ENCODE measurements around the gene CATSPERZ. TPM values are rescaled to one million over a fixed set of nuclear protein-coding genes. Genes with fewer than 3 reads are reported as not detected.

The CATSPERZ gene
- total RNA-seq, 5 donors from 2014 or later (not counting 1 experiment from before 2014, with no cell fraction given) = 0.40 TPM; not detected in 4

DNA sequence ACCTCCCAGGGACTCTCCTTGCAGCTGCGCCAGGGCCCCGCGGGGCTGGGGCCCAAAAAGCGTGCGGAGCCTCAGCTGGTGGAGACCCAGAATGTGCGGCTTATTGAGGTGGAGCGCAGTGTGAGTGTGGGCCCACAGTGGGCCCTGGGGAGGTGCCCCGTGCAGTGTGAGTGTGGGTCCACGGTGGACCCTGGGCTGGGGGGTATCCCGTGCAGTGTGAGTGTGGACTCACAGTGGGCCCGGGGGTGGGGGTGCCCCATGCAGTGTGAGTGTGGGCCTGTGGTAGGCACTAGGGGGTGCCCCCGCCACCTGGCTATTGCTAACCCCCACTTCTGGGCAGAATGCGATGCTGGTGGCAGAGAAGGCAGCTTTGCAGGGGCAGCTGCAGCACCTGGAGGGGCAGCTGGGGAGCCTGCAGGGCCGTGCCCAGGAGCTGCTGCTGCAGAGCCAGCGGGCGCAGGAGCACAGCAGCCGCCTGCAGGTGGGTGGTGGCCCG lies 51.0 kb downstream of the CATSPERZ start:
- Histone ChIP-seq H3K4me3 (ENCODE audit: control insufficient read depth in 1 of 2, extremely low read depth in 1 of 2, low read length in 1 of 2) (no peak overlapping the region), H3K27ac (ENCODE audit: low read length) (no peak overlapping the region), H3K9me3 (no peaks in the 10 kb centered on the region), H3K4me1 (ENCODE audit: control insufficient read depth in 1 of 2, extremely low read depth in 1 of 2, insufficient read depth in 2 of 2, low read length in 2 of 2) (peaks cover 0 to 10% of the 10 kb centered on the region in 2 experiments), H3K27me3 (replicated peaks in 1 of 2; ENCODE audit: control insufficient read depth in 2 of 2, extremely low read depth in 1 of 2, insufficient read depth in 2 of 2, low read length in 1 of 2) (no peaks in the 10 kb centered on the region), H3K36me3 (ENCODE audit: control insufficient read depth in 2 of 2, extremely low read depth in 1 of 2, insufficient read depth in 1 of 2, low read length in 1 of 2) (peaks cover 28 to 41% of the 10 kb centered on the region in 2 donors)
- H3K27me3 Mint-ChIP-seq = no peaks in the 10 kb centered on the region
- ChIA-PET CTCF (no interaction called here), POLR2A (no interaction called here)
- 95% methylated on average over 16 of the region's 18 CpGs for WGBS (ENCODE audit: insufficient coverage)
- H3K36me3 Mint-ChIP-seq = peaks cover 6% of the 10 kb centered on the region
- no peak overlapping the region for H3K4me3 Mint-ChIP-seq
- ATAC-seq (replicated peaks in 1 of 4) = no peak
- no peak for DNase-seq
- no peaks in the 10 kb centered on the region for H3K9me3 Mint-ChIP-seq
- H3K27ac Mint-ChIP-seq = no peak overlapping the region
- H3K4me1 Mint-ChIP-seq = peaks cover 0 to under 1% (median 0%) of the 10 kb centered on the region in 3 donors

GRCh38 chr11:64352099-64352994 lies 52.2 kb downstream of the CATSPERZ start:
- Histone ChIP-seq H3K4me1 (ENCODE audit: control insufficient read depth in 1 of 2, extremely low read depth in 1 of 2, insufficient read depth in 2 of 2, low read length in 2 of 2) (peaks cover 0 to 16% of the 10 kb centered on the region in 2 experiments), H3K4me3 (ENCODE audit: control insufficient read depth in 1 of 2, extremely low read depth in 1 of 2, low read length in 1 of 2) (no peak overlapping the region), H3K27ac (ENCODE audit: low read length) (no peak overlapping the region), H3K27me3 (replicated peaks in 1 of 2; ENCODE audit: control insufficient read depth in 2 of 2, extremely low read depth in 1 of 2, insufficient read depth in 2 of 2, low read length in 1 of 2) (no peaks in the 10 kb centered on the region), H3K9me3 (no peaks in the 10 kb centered on the region), H3K36me3 (ENCODE audit: control insufficient read depth in 2 of 2, extremely low read depth in 1 of 2, insufficient read depth in 1 of 2, low read length in 1 of 2) (peaks cover 21 to 39% of the 10 kb centered on the region in 2 donors)
- H3K9me3 Mint-ChIP-seq = no peaks in the 10 kb centered on the region
- POLR2A ChIA-PET = interaction anchor here in 1 of 2 donors (0.5 kb wide), 1 partner anchor 12 kb away, joined by 6 read pairs; no protein-coding TSS in a partner anchor
- peaks cover 5% of the 10 kb centered on the region for H3K36me3 Mint-ChIP-seq
- WGBS (ENCODE audit: insufficient coverage) = 97% methylated on average over 26 of the region's 33 CpGs
- no peak overlapping the region for H3K27ac Mint-ChIP-seq
- no peaks in the 10 kb centered on the region for H3K27me3 Mint-ChIP-seq
- no peak for ATAC-seq (replicated peaks in 1 of 4)
- no peak overlapping the region for H3K4me3 Mint-ChIP-seq
- H3K4me1 Mint-ChIP-seq = peaks cover 4 to 7% (median 5%) of the 10 kb centered on the region in 3 donors
- DNase-seq = no peak
- CTCF ChIA-PET = interaction anchor here (0.5 to 0.7 kb wide), 2 partner anchors 50 to 322 kb away, joined by 3 read pairs; no protein-coding TSS in a partner anchor

DNA sequence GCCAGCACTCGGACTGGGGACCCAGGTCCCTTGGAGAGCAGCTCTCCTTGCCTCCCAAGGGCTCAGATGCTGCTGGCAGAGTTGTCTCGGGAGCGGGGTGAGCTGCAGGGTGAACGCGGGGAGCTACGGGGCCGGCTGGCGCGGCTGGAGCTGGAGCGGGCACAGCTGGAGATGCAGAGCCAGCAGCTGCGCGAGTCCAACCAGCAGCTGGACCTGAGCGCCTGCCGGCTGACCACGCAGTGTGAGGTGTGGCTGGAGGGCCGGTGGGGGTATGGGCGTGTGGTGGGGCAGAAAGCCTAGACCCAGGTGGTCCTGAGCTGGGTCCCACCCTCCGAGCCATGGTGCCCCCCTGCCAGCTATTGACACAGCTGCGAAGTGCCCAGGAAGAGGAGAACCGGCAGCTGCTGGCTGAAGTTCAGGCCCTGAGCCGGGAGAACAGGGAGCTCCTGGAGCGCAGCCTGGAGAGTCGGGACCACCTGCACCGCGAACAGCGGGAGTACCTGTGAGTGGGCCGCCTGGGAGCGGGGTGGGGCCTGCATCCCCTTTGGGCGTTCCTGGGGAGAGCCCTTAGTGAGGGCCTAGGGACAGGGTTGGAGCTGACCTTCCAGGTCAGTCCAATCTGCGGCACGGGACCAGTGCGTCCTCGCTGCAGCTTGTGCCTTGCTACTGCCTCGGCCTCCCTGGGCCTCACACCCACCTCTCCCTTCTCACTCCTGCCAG lies 53.0 kb downstream of the CATSPERZ start:
- H3K27ac ChIP-seq (ENCODE audit: low read length) = no peak overlapping the region
- DNase-seq (no peak), ATAC-seq (replicated peaks in 1 of 4) (no peak)
- WGBS (ENCODE audit: insufficient coverage) = 95% methylated on average over 30 of the region's 34 CpGs
- H3K27me3 Mint-ChIP-seq = no peaks in the 10 kb centered on the region
- H3K4me1 ChIP-seq (ENCODE audit: control insufficient read depth in 1 of 2, extremely low read depth in 1 of 2, insufficient read depth in 2 of 2, low read length in 2 of 2) = peaks cover 7 to 25% of the 10 kb centered on the region in 2 experiments
- peaks cover 19 to 36% of the 10 kb centered on the region in 2 donors for H3K36me3 ChIP-seq (ENCODE audit: control insufficient read depth in 2 of 2, extremely low read depth in 1 of 2, insufficient read depth in 1 of 2, low read length in 1 of 2)
- no peak overlapping the region for H3K4me3 ChIP-seq (ENCODE audit: control insufficient read depth in 1 of 2, extremely low read depth in 1 of 2, low read length in 1 of 2)
- no peak overlapping the region for H3K4me3 Mint-ChIP-seq
- ChIA-PET CTCF (interaction anchor here in 1 of 2 donors (0.7 kb wide), 1 partner anchor 51 kb away, joined by 3 read pairs; no protein-coding TSS in a partner anchor), POLR2A (interaction anchor here in 1 of 2 donors (0.5 kb wide), 1 partner anchor 1028 kb away, joined by 6 read pairs; no protein-coding TSS in a partner anchor)
- no peaks in the 10 kb centered on the region for H3K9me3 ChIP-seq
- H3K9me3 Mint-ChIP-seq = no peaks in the 10 kb centered on the region
- H3K4me1 Mint-ChIP-seq = peaks cover 7 to 13% (median 12%) of the 10 kb centered on the region in 3 donors
- H3K27me3 ChIP-seq (replicated peaks in 1 of 2; ENCODE audit: control insufficient read depth in 2 of 2, extremely low read depth in 1 of 2, insufficient read depth in 2 of 2, low read length in 1 of 2) = no peaks in the 10 kb centered on the region
- H3K36me3 Mint-ChIP-seq = peaks cover 3% of the 10 kb centered on the region
- no peak overlapping the region for H3K27ac Mint-ChIP-seq

GRCh38 chr11:64353715-64354506 lies 53.8 kb downstream of the CATSPERZ start:
- Mint-ChIP-seq H3K4me1 (peaks cover 7 to 17% (median 14%) of the 10 kb centered on the region in 3 donors), H3K9me3 (no peaks in the 10 kb centered on the region), H3K36me3 (peaks cover 3% of the 10 kb centered on the region), H3K27ac (no peak overlapping the region), H3K27me3 (no peaks in the 10 kb centered on the region), H3K4me3 (no peak overlapping the region)
- DNase-seq (no peak), ATAC-seq (replicated peaks in 1 of 4) (no peak)
- Histone ChIP-seq H3K4me1 (ENCODE audit: control insufficient read depth in 1 of 2, extremely low read depth in 1 of 2, insufficient read depth in 2 of 2, low read length in 2 of 2) (peaks cover 12 to 32% of the 10 kb centered on the region in 2 experiments), H3K36me3 (ENCODE audit: control insufficient read depth in 2 of 2, extremely low read depth in 1 of 2, insufficient read depth in 1 of 2, low read length in 1 of 2) (peaks cover 19 to 34% of the 10 kb centered on the region in 2 donors), H3K4me3 (ENCODE audit: control insufficient read depth in 1 of 2, extremely low read depth in 1 of 2, low read length in 1 of 2) (no peak overlapping the region), H3K27ac (ENCODE audit: low read length) (no peak overlapping the region), H3K9me3 (no peaks in the 10 kb centered on the region), H3K27me3 (replicated peaks in 1 of 2; ENCODE audit: control insufficient read depth in 2 of 2, extremely low read depth in 1 of 2, insufficient read depth in 2 of 2, low read length in 1 of 2) (no peaks in the 10 kb centered on the region)
- WGBS (ENCODE audit: insufficient coverage) = 95% methylated on average over 8 of the region's 20 CpGs
- CTCF ChIA-PET = interaction anchor here in 1 of 2 donors (0.6 kb wide), 1 partner anchor 53 kb away, joined by 3 read pairs; no protein-coding TSS in a partner anchor
- POLR2A ChIA-PET = no interaction called here

Other genes with a start within 250 kb of the CATSPERZ start
- 10 to 100 TPM in 3 of 5 donors, 1 to 10 TPM in 2; 6.0 to 14.8 (median 10.4) TPM for gene MACROD1, start 134.2 kb upstream of the CATSPERZ start, total RNA-seq
- gene STIP1, start 114.2 kb upstream of the CATSPERZ start, total RNA-seq = 100 to 1,000 TPM in 3 of 5 donors, 10 to 100 TPM in 2; 61.1 to 133 (median 107) TPM
- 100 to 1,000 TPM; 115 to 184 (median 161) TPM for gene FERMT3, start 93.6 kb upstream of the CATSPERZ start, total RNA-seq
- 10 to 100 TPM; 16.1 to 48.3 (median 40.2) TPM for gene TRPT1, start 74.2 kb upstream of the CATSPERZ start, total RNA-seq
- 100 to 1,000 TPM in 1 of 5 donors, 10 to 100 TPM in 4; 49.7 to 108 (median 97.5) TPM for gene NUDT22, start 74.1 kb upstream of the CATSPERZ start, total RNA-seq
- 10 to 100 TPM; 46.2 to 64.7 (median 51.4) TPM for gene DNAJC4, start 69.8 kb upstream of the CATSPERZ start, total RNA-seq
- gene VEGFB, start 65.8 kb upstream of the CATSPERZ start, total RNA-seq = 10 to 100 TPM; 47.9 to 80.7 (median 76.0) TPM
- 10 to 100 TPM; 17.9 to 53.0 (median 42.9) TPM for gene FKBP2, start 59.3 kb upstream of the CATSPERZ start, total RNA-seq
- gene PPP1R14B, start 53.4 kb upstream of the CATSPERZ start, total RNA-seq = 100 to 1,000 TPM in 1 of 5 donors, 10 to 100 TPM in 4; 31.2 to 143 (median 88.1) TPM
- gene PLCB3, start 48.8 kb upstream of the CATSPERZ start, total RNA-seq = 10 to 100 TPM in 3 of 5 donors, 1 to 10 TPM in 2; 3.6 to 14.9 (median 11.2) TPM
- 10 to 100 TPM; 17.5 to 37.7 (median 29.1) TPM for gene BAD, start 15.7 kb upstream of the CATSPERZ start, total RNA-seq
- gene GPR137, start 14.5 kb upstream of the CATSPERZ start, total RNA-seq = 10 to 100 TPM; 31.0 to 39.8 (median 34.2) TPM
- gene KCNK4, start 9.1 kb upstream of the CATSPERZ start, total RNA-seq = under 1 TPM in 3 of 5 donors, not detected in 2; 0.22 to 0.35 (median 0.33) TPM
- 10 to 100 TPM; 20.2 to 43.1 (median 39.7) TPM for gene ESRRA, start 5.2 kb downstream of the CATSPERZ start, total RNA-seq
- 100 to 1,000 TPM; 104 to 177 (median 151) TPM for gene TRMT112, start 17.2 kb downstream of the CATSPERZ start, total RNA-seq
- 10 to 100 TPM; 35.8 to 86.7 (median 71.7) TPM for gene PRDX5, start 17.8 kb downstream of the CATSPERZ start, total RNA-seq
- gene CCDC88B, start 39.8 kb downstream of the CATSPERZ start, total RNA-seq = 100 to 1,000 TPM; 132 to 144 (median 133) TPM
- gene RPS6KA4, start 58.8 kb downstream of the CATSPERZ start, total RNA-seq = 10 to 100 TPM; 16.5 to 48.7 (median 43.7) TPM